Measurements from ENCODE around the gene TEC.

TEC gene

GRCh38 chr4:48085821-48086589, 183.6 kb downstream of the TEC start:
- no peak for DNase-seq (ENCODE audit: low read depth, low spot score)

Data from iPS DF 19.7 (cell line).